ENCODE data around the gene RAB3GAP2.
A peak's percentile ranks its signal among the peaks of the same experiment; 100 is the strongest.

The RAB3GAP2 gene

GRCh38 chr1:220278991-220279390 lies 6.7 kb upstream of the RAB3GAP2 start:
- Histone ChIP-seq H3K4me1 (no peaks in the 10 kb centered on the region), H3K9me3 (no peaks in the 10 kb centered on the region), H3K27me3 (peaks cover 19% of the 10 kb centered on the region), H3K36me3 (no peaks in the 10 kb centered on the region), H3K4me3 (ENCODE audit: low read depth, low read length) (no peak overlapping the region)
- no peak for DNase-seq
- TF ChIP-seq CTCF (IDR thresholded peaks at IDR 0.05; ENCODE audit: low read depth, low read length), result no peak

DNA sequence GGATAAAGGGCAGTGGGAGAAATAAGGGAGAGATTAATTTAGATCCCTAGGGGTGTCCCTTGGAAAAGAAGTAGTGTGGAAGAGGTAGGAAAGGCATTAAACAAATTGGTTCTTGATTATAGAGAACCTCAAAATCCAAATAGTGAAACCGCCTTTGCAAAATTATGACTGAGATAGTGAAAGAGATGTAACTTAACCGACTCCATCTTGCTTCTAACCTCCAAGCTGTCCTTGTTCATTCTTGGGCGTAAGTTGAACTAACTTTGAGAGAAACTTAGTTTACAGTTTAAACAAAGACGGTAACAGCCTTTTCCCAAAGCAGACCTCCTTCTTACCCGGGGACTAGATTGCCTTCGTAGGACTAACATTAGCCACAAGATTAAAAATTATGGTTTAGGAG lies 3.2 kb upstream of the RAB3GAP2 start:
- H3K27me3 ChIP-seq, result peaks cover 15% of the 10 kb centered on the region
- DNase-seq, result no peak
- no peaks in the 10 kb centered on the region for H3K36me3 ChIP-seq
- no peak for TF ChIP-seq CTCF (IDR thresholded peaks at IDR 0.05; ENCODE audit: low read depth, low read length)
- H3K9me3 ChIP-seq, result no peaks in the 10 kb centered on the region
- H3K4me1 ChIP-seq, result no peaks in the 10 kb centered on the region; the same call in 1 of the 2 replicates
- no peak overlapping the region for H3K4me3 ChIP-seq (ENCODE audit: low read depth, low read length)

GRCh38 chr1:220274251-220274855 lies 2.1 kb upstream of the RAB3GAP2 start:
- H3K4me3 ChIP-seq (ENCODE audit: low read depth, low read length), result no peak overlapping the region
- no peaks in the 10 kb centered on the region for H3K36me3 ChIP-seq
- H3K9me3 ChIP-seq, result no peaks in the 10 kb centered on the region
- H3K27me3 ChIP-seq, result peaks cover 8% of the 10 kb centered on the region
- no peak for TF ChIP-seq CTCF (IDR thresholded peaks at IDR 0.05; ENCODE audit: low read depth, low read length)
- DNase-seq, result no peak
- H3K4me1 ChIP-seq, result no peaks in the 10 kb centered on the region; the same call in 1 of the 2 replicates

GRCh38 chr1:220272841-220273090 lies 513 bp upstream of the RAB3GAP2 start:
- H3K9me3 ChIP-seq, result no peaks in the 10 kb centered on the region
- H3K4me1 ChIP-seq, result no peaks in the 10 kb centered on the region; the same call in 1 of the 2 replicates
- peaks cover 3% of the 10 kb centered on the region; the same call in 1 of the 2 replicates for H3K27me3 ChIP-seq
- H3K36me3 ChIP-seq, result peaks cover 5% of the 10 kb centered on the region
- H3K4me3 ChIP-seq (ENCODE audit: low read depth, low read length), result peak overlapping the region; percentile 90
- no peak for TF ChIP-seq CTCF (IDR thresholded peaks at IDR 0.05; ENCODE audit: low read depth, low read length)
- DNase-seq, result no peak

DNA sequence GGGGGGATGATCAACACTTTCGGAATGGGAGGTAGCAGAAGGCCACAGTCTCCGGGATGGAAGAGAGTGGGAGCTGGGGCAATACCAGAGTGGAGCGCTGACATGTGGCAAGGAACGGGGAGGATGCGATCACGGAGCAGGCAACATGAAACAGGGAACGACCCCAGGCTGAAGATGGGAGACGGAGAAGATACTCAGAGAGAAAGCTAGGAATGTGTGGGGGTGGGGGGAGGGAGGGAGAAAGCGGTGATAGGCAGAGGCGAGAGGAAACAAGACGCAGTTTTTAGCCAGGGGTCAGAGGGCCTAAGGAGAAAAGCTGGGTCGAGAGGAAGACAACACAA lies 577 bp downstream of the RAB3GAP2 start:
- H3K9me3 ChIP-seq, result no peaks in the 10 kb centered on the region
- no peak for TF ChIP-seq CTCF (IDR thresholded peaks at IDR 0.05; ENCODE audit: low read depth, low read length)
- peak; percentile 23 for DNase-seq

GRCh38 chr1:220269036-220269435 lies 3.2 kb downstream of the RAB3GAP2 start:
- peaks cover 25% of the 10 kb centered on the region for H3K36me3 ChIP-seq
- no peak for DNase-seq

More for the DNA sequence above, 577 bp downstream of the RAB3GAP2 start:
- no peaks in the 10 kb centered on the region; the same call in 1 of the 2 replicates for H3K4me1 ChIP-seq
- peak overlapping the region; percentile 90 for H3K4me3 ChIP-seq (ENCODE audit: low read depth, low read length)
- peaks cover 16% of the 10 kb centered on the region for H3K36me3 ChIP-seq
- H3K27me3 ChIP-seq, result no peaks in the 10 kb centered on the region

More at GRCh38 chr1:220269036-220269435, 3.2 kb downstream of the RAB3GAP2 start:
- Histone ChIP-seq H3K9me3 (no peaks in the 10 kb centered on the region), H3K4me3 (ENCODE audit: low read depth, low read length) (no peak overlapping the region), H3K4me1 (no peaks in the 10 kb centered on the region; the same call in 1 of the 2 replicates), H3K27me3 (no peaks in the 10 kb centered on the region)
- no peak for TF ChIP-seq CTCF (IDR thresholded peaks at IDR 0.05; ENCODE audit: low read depth, low read length)

Data from BE2C (cell line).